C4-2B (cell line): ENCODE results near the gene FHOD1.

Experiments used
- ZFX ChIP-seq: fragments of 450-650 bp; IDR thresholded peaks from 2 replicates; pipeline ENCODE4 v1.6.1; 2017
- TF ChIP-seq, protein P1 (sequence below): fragments of 450-650 bp; conservative IDR thresholded peaks from 2 replicates; pipeline ENCODE4 v1.5.1; 2017; ENCODE audit warnings: mild to moderate bottlenecking

DNA sequence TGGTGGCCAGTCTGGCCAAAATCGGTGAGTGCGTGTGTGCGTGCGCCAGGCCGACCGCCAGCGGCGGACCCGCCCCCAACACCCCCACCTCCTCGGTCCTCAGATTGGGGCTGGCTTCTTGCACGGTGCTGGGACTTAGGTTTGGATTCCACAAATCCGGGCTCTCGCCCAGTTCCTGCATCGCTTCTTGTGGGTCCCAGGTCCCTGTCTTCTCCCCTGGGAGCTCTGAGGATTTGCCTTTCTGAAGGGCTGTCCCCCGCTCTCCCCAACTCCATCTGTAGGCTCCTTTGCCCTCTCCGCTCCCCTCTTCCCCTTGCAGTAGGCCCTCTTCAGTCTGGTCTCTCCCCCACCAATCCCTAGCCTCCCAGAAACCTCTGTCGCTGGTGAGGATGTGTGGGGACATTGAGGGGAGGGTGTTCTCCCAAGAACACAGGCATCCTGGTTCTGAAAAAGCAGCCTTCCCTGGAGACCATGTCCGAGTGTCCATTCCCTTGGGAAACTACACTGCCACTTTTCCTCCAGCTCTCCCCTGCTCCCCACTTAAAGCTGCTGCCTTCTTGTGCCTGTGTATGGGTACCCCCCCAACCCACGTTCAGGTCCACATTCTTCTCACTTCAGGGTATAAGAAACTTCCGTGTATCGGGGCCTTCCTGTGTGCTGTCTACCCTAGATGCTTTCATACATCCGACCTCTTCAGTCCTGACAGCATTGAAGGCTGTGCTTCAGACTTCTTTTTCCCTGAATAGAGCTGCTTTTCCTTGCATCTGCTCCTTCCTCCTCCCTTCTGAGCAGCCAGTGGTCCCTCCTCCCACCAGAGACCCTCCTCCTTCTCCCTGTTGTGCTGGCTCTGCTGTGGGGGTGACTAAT lies 2.1 kb upstream of the FHOD1 start:
- TF ChIP-seq, protein P1, sequence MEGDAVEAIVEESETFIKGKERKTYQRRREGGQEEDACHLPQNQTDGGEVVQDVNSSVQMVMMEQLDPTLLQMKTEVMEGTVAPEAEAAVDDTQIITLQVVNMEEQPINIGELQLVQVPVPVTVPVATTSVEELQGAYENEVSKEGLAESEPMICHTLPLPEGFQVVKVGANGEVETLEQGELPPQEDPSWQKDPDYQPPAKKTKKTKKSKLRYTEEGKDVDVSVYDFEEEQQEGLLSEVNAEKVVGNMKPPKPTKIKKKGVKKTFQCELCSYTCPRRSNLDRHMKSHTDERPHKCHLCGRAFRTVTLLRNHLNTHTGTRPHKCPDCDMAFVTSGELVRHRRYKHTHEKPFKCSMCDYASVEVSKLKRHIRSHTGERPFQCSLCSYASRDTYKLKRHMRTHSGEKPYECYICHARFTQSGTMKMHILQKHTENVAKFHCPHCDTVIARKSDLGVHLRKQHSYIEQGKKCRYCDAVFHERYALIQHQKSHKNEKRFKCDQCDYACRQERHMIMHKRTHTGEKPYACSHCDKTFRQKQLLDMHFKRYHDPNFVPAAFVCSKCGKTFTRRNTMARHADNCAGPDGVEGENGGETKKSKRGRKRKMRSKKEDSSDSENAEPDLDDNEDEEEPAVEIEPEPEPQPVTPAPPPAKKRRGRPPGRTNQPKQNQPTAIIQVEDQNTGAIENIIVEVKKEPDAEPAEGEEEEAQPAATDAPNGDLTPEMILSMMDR, result no peak
- TF ChIP-seq ZFX, result no peak
